Muscle layer of colon (tissue), 2 donors: Measurements from ENCODE around the gene DUS2.
"Not testable (repeated sequence)": the region's sequence is repeated elsewhere in the genome, so short reads cannot be mapped to it uniquely, and the experiment has no call there.

Experiments
- H3K27ac ChIP-seq: one replicate; pipeline ENCODE4 v1.7.0; 2013; ENCODE audit warnings: low read depth, mild to moderate bottlenecking, low read length, moderate library complexity
- H3K27me3 ChIP-seq, 2 donors: one replicate each; pipeline ENCODE4 v1.7.0; 2013; ENCODE audit warnings: low read length in 2 of 2, mild to moderate bottlenecking in 2 of 2; ENCODE audit not compliant: insufficient read depth in 2 of 2, control insufficient read depth in 1 of 2
- H3K36me3 ChIP-seq: one replicate; pipeline ENCODE4 v1.7.0; 2013; ENCODE audit warnings: mild to moderate bottlenecking, low read length; ENCODE audit not compliant: insufficient read depth
- H3K4me1 ChIP-seq: one replicate; pipeline ENCODE4 v1.7.0; 2013; ENCODE audit warnings: mild to moderate bottlenecking, low read length; ENCODE audit not compliant: insufficient read depth
- H3K4me3 ChIP-seq, 2 donors: one replicate each; pipeline ENCODE4 v1.7.0; 2013; ENCODE audit warnings: low read length in 2 of 2, low read depth in 1 of 2, mild to moderate bottlenecking in 1 of 2, moderate library complexity in 1 of 2
- H3K9ac ChIP-seq: one replicate; pipeline ENCODE4 v1.7.0; 2013; ENCODE audit warnings: low read length
- H3K9me3 ChIP-seq: one replicate; pipeline ENCODE4 v1.7.0; 2013; ENCODE audit warnings: mild to moderate bottlenecking, low read length
- donor health status: abdominal sarcoma.
- donor health status: Adenocarcinoma of cecum.

Gene DUS2

GRCh38 chr16:68090533-68090932, 67.4 kb downstream of the DUS2 start:
- Histone ChIP-seq H3K27ac (no peak overlapping the region), H3K36me3 (no peaks in the 10 kb centered on the region), H3K9ac (no peak overlapping the region), H3K9me3 (no peaks in the 10 kb centered on the region), H3K4me1 (peaks cover 45% of the 10 kb centered on the region), H3K4me3 (no peak overlapping the region), H3K27me3 (no peaks in the 10 kb centered on the region)

- Histone ChIP-seq H3K36me3 (no peaks in the 10 kb centered on the region), H3K9me3 (no peaks in the 10 kb centered on the region), H3K4me1 (peaks cover 44% of the 10 kb centered on the region), H3K9ac (no peak overlapping the region), H3K27me3 (no peaks in the 10 kb centered on the region), H3K27ac (no peak overlapping the region), H3K4me3 (no peak overlapping the region)
These were observed 68.5 kb downstream of the DUS2 start for GRCh38 chr16:68091380-68092261.

- H3K9me3 ChIP-seq, H3K36me3 ChIP-seq, H3K27me3 ChIP-seq, H3K9ac ChIP-seq, H3K27ac ChIP-seq, H3K4me3 ChIP-seq: not testable (repeated sequence)
- peaks cover 38% of the 10 kb centered on the region for H3K4me1 ChIP-seq
These were observed 69.2 kb downstream of the DUS2 start for GRCh38 chr16:68092275-68092674.

GRCh38 chr16:68093816-68094613, 70.9 kb downstream of the DUS2 start:
- Histone ChIP-seq H3K36me3 (no peaks in the 10 kb centered on the region), H3K27ac (no peak overlapping the region), H3K4me1 (peaks cover 28% of the 10 kb centered on the region), H3K9me3 (no peaks in the 10 kb centered on the region), H3K9ac (no peak overlapping the region), H3K4me3 (no peak overlapping the region), H3K27me3 (no peaks in the 10 kb centered on the region)

GRCh38 chr16:68094614-68094934, 71.5 kb downstream of the DUS2 start:
- Histone ChIP-seq H3K36me3 (no peaks in the 10 kb centered on the region), H3K4me1 (peaks cover 23% of the 10 kb centered on the region), H3K27ac (no peak overlapping the region), H3K9ac (no peak overlapping the region), H3K4me3 (no peak overlapping the region), H3K9me3 (no peaks in the 10 kb centered on the region), H3K27me3 (no peaks in the 10 kb centered on the region)

GRCh38 chr16:68096491-68096890, 73.4 kb downstream of the DUS2 start:
- Histone ChIP-seq H3K27me3 (no peaks in the 10 kb centered on the region), H3K4me1 (peaks cover 12% of the 10 kb centered on the region), H3K9me3 (no peaks in the 10 kb centered on the region), H3K36me3 (no peaks in the 10 kb centered on the region), H3K9ac (no peak overlapping the region), H3K27ac (no peak overlapping the region), H3K4me3 (no peak overlapping the region)

- Histone ChIP-seq H3K27me3 (no peaks in the 10 kb centered on the region), H3K4me3 (no peak overlapping the region), H3K36me3 (no peaks in the 10 kb centered on the region), H3K4me1 (peaks cover 8% of the 10 kb centered on the region), H3K9me3 (no peaks in the 10 kb centered on the region), H3K9ac (no peak overlapping the region), H3K27ac (no peak overlapping the region)
These were observed 74.0 kb downstream of the DUS2 start for GRCh38 chr16:68097088-68097487.

- no peaks in the 10 kb centered on the region for H3K27me3 ChIP-seq
- H3K9me3 ChIP-seq = no peaks in the 10 kb centered on the region
- no peaks in the 10 kb centered on the region for H3K36me3 ChIP-seq
- H3K4me1 ChIP-seq = peaks cover 8% of the 10 kb centered on the region
- no peak overlapping the region for H3K9ac ChIP-seq
- no peak overlapping the region for H3K27ac ChIP-seq
- no peak overlapping the region for H3K4me3 ChIP-seq
These were observed 74.8 kb downstream of the DUS2 start for GRCh38 chr16:68097895-68098294.

GRCh38 chr16:68100488-68100887, 77.4 kb downstream of the DUS2 start:
- H3K4me1 ChIP-seq = peaks cover 2% of the 10 kb centered on the region
- no peaks in the 10 kb centered on the region for H3K9me3 ChIP-seq
- H3K27ac ChIP-seq = no peak overlapping the region
- H3K27me3 ChIP-seq = no peaks in the 10 kb centered on the region
- H3K9ac ChIP-seq = no peak overlapping the region
- H3K4me3 ChIP-seq = no peak overlapping the region
- no peaks in the 10 kb centered on the region for H3K36me3 ChIP-seq

GRCh38 chr16:68105611-68106010, 82.5 kb downstream of the DUS2 start:
- no peaks in the 10 kb centered on the region for H3K27me3 ChIP-seq

GRCh38 chr16:68107230-68107928, 84.3 kb downstream of the DUS2 start:
- H3K27ac ChIP-seq, H3K9me3 ChIP-seq, H3K4me3 ChIP-seq, H3K36me3 ChIP-seq, H3K9ac ChIP-seq, H3K27me3 ChIP-seq, H3K4me1 ChIP-seq: not testable (repeated sequence)

More at GRCh38 chr16:68105611-68106010, 82.5 kb downstream of the DUS2 start:
- Histone ChIP-seq H3K4me1 (no peaks in the 10 kb centered on the region), H3K4me3 (no peak overlapping the region), H3K9ac (no peak overlapping the region), H3K27ac (no peak overlapping the region), H3K9me3 (no peaks in the 10 kb centered on the region), H3K36me3 (no peaks in the 10 kb centered on the region)
